ENCODE data around the gene C1orf226.

Gene C1orf226

DNA sequence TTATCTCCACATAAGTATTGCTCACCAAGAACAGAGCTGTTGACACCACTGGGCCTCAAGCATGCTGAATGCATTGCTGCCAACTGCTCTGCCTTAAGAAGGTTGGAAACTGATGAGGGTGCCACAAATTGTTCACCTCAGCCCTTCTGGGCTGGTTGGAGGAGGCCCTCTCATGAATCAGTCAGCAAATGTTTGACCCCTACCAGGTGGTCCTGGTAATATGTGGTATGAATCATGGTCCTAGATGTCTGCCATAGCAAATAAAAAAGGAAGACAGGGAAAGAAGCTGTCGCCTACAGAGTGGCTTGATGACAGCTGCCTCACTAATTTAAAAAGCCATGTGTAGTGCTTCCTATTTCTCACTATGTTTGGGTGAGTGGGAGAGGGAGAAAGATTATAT is 17.0 kb upstream of the C1orf226 start:
- no peak overlapping the region for H3K4me3 ChIP-seq (ENCODE audit: control insufficient read depth, low read depth, low read length)
- TF ChIP-seq, protein P1, sequence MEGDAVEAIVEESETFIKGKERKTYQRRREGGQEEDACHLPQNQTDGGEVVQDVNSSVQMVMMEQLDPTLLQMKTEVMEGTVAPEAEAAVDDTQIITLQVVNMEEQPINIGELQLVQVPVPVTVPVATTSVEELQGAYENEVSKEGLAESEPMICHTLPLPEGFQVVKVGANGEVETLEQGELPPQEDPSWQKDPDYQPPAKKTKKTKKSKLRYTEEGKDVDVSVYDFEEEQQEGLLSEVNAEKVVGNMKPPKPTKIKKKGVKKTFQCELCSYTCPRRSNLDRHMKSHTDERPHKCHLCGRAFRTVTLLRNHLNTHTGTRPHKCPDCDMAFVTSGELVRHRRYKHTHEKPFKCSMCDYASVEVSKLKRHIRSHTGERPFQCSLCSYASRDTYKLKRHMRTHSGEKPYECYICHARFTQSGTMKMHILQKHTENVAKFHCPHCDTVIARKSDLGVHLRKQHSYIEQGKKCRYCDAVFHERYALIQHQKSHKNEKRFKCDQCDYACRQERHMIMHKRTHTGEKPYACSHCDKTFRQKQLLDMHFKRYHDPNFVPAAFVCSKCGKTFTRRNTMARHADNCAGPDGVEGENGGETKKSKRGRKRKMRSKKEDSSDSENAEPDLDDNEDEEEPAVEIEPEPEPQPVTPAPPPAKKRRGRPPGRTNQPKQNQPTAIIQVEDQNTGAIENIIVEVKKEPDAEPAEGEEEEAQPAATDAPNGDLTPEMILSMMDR (IDR thresholded peaks at IDR 0.05; ENCODE audit: control insufficient read depth, insufficient read depth, low read depth, low read length, missing control alignments): no peak
- DNase-seq (ENCODE audit: low read depth): no peak

DNA sequence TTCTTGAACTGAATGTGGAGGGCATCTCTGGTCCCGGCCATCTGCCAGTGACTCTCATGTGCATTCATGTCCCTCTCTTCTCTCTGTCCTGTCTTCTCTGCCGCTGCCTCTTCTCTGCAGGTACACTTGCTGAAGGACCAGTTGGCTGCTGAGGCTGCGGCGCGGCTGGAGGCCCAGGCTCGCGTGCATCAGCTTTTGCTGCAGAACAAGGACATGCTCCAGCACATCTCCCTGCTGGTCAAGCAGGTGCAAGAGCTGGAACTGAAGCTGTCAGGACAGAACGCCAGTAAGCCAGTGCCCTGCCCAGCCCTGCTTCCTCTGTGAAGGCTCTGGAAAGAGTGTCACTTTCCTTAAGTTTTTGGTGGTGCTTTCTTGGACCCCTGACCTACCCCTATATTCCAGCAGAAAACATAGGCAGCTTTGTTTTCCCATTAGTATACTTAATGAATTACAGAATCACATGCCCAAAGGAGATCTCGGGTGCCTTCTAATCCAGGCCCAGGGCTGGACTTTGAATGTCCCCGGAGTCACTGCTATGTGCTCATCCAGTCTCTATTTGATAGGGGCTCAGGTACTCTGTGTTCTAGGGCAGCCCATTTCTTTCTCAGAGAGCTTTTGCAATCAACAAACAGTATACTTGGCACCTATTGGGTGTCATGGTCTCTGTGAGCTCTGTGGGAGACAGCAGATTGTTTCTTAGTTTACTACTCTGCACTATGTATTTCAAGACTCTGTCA is 16.1 kb upstream of the C1orf226 start:
- TF ChIP-seq, protein P1 (IDR thresholded peaks at IDR 0.05; ENCODE audit: control insufficient read depth, insufficient read depth, low read depth, low read length, missing control alignments): no peak
- H3K4me3 ChIP-seq (ENCODE audit: control insufficient read depth, low read depth, low read length): no peak overlapping the region
- no peak for DNase-seq (ENCODE audit: low read depth)

DNA sequence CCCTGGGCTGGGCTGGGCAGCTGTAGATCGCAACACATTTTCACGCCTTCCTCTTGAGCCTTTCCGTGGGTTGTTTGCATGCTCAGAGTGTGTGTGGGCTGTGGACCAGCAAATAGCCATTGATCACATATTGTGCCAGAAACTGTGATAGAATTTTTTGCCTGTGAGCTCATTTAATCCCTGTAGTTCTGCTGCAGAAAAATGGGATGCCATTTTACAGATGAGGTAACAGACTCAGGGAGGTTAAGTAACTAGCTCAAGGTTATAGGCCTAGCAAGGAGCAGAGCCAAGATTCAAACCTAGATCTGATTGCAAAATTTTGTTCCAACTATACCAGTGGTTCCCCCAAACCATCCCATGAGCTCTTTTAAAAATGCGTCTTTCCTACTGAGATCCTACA is 15.4 kb upstream of the C1orf226 start:
- H3K4me3 ChIP-seq (ENCODE audit: control insufficient read depth, low read depth, low read length): no peak overlapping the region
- TF ChIP-seq, protein P1 (IDR thresholded peaks at IDR 0.05; ENCODE audit: control insufficient read depth, insufficient read depth, low read depth, low read length, missing control alignments): no peak
- DNase-seq (ENCODE audit: low read depth): no peak

DNA sequence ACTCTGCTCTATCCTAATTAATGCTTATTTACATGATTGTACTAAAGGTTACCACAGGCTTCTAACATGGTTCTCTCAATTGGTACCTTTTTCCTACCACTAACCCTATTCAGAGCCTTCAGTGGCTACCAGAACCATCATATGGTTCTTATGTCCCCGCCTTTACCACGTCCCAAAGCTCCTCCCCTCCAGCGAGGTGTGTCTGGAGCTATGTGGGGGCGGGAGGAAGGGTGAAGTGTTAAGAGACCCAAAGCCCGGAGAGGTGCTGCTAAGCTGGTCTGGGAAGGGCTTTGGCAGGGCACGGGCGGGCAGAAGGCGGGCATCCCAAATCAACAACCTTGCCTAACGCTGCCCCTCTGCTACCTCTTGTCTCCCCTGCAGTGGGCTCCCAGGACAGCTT is 14.9 kb upstream of the C1orf226 start:
- TF ChIP-seq, protein P1 (IDR thresholded peaks at IDR 0.05; ENCODE audit: control insufficient read depth, insufficient read depth, low read depth, low read length, missing control alignments): no peak
- DNase-seq (ENCODE audit: low read depth): no peak
- H3K4me3 ChIP-seq (ENCODE audit: control insufficient read depth, low read depth, low read length): peak overlapping the region; percentile 17

DNA sequence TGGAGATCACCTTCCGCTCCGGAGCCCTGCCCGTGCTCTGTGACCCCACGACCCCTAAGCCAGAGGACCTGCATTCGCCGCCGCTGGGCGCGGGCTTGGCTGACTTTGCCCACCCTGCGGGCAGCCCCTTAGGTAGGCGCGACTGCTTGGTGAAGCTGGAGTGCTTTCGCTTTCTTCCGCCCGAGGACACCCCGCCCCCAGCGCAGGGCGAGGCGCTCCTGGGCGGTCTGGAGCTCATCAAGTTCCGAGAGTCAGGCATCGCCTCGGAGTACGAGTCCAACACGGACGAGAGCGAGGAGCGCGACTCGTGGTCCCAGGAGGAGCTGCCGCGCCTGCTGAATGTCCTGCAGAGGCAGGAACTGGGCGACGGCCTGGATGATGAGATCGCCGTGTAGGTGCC is 14.5 kb upstream of the C1orf226 start:
- no peak for DNase-seq (ENCODE audit: low read depth)
- TF ChIP-seq, protein P1 (IDR thresholded peaks at IDR 0.05; ENCODE audit: control insufficient read depth, insufficient read depth, low read depth, low read length, missing control alignments): no peak
- peak overlapping the region; percentile 17 for H3K4me3 ChIP-seq (ENCODE audit: control insufficient read depth, low read depth, low read length)

DNA sequence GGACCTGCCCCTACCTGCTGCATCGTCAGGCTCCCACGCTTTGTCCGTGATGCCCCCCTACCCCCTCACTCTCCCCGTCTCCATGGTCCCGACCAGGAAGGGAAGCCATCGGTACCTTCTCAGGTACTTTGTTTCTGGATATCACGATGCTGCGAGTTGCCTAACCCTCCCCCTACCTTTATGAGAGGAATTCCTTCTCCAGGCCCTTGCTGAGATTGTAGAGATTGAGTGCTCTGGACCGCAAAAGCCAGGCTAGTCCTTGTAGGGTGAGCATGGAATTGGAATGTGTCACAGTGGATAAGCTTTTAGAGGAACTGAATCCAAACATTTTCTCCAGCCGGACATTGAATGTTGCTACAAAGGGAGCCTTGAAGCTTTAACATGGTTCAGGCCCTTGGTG is 13.8 kb upstream of the C1orf226 start:
- TF ChIP-seq, protein P1 (IDR thresholded peaks at IDR 0.05; ENCODE audit: control insufficient read depth, insufficient read depth, low read depth, low read length, missing control alignments): no peak
- H3K4me3 ChIP-seq (ENCODE audit: control insufficient read depth, low read depth, low read length): no peak overlapping the region
- DNase-seq (ENCODE audit: low read depth): no peak
